HG03571 (cell line): ENCODE results near the gene TMC1.

Experiments used
- ATAC-seq: cut with Tn5 transposase; IDR thresholded peaks from one replicate; pipeline ENCODE4 v1.9.1; 2021; ENCODE audit not compliant: unreplicated experiment

The TMC1 gene

GRCh38 chr9:72665421-72665820 lies 144.0 kb downstream of the TMC1 start:
- ATAC-seq: no peak

- no peak for ATAC-seq
These were observed 145.8 kb downstream of the TMC1 start for GRCh38 chr9:72667181-72667580.

GRCh38 chr9:72674961-72675360 lies 153.6 kb downstream of the TMC1 start:
- no peak for ATAC-seq

GRCh38 chr9:72675586-72675985 lies 154.2 kb downstream of the TMC1 start:
- ATAC-seq: no peak

GRCh38 chr9:72680593-72681282 lies 159.3 kb downstream of the TMC1 start:
- ATAC-seq: no peak

- no peak for ATAC-seq
These were observed 159.8 kb downstream of the TMC1 start for GRCh38 chr9:72681283-72681630.

- no peak for ATAC-seq
These were observed 163.2 kb downstream of the TMC1 start for GRCh38 chr9:72684615-72685014.

GRCh38 chr9:72685911-72686310 lies 164.5 kb downstream of the TMC1 start:
- no peak for ATAC-seq

- ATAC-seq: no peak
These were observed 165.9 kb downstream of the TMC1 start for GRCh38 chr9:72687331-72687730.

- no peak for ATAC-seq
These were observed 170.3 kb downstream of the TMC1 start for GRCh38 chr9:72691671-72692070.

GRCh38 chr9:72695365-72695764 lies 174.0 kb downstream of the TMC1 start:
- no peak for ATAC-seq

- ATAC-seq: no peak
These were observed 175.1 kb downstream of the TMC1 start for GRCh38 chr9:72696511-72696910.

GRCh38 chr9:72701510-72701909 lies 180.1 kb downstream of the TMC1 start:
- ATAC-seq: no peak

GRCh38 chr9:72703574-72703973 lies 182.2 kb downstream of the TMC1 start:
- ATAC-seq: no peak

- no peak for ATAC-seq
These were observed 183.4 kb downstream of the TMC1 start for GRCh38 chr9:72704688-72705375.

GRCh38 chr9:72718503-72718902 lies 197.1 kb downstream of the TMC1 start:
- ATAC-seq: no peak

- no peak for ATAC-seq
These were observed 199.7 kb downstream of the TMC1 start for GRCh38 chr9:72721067-72721466.

- no peak for ATAC-seq
These were observed 205.5 kb downstream of the TMC1 start for GRCh38 chr9:72726947-72727346.

- no peak for ATAC-seq
These were observed 206.8 kb downstream of the TMC1 start for GRCh38 chr9:72728031-72728770.

- ATAC-seq: no peak
These were observed 212.5 kb downstream of the TMC1 start for GRCh38 chr9:72733895-72734294.

GRCh38 chr9:72734631-72735030 lies 213.2 kb downstream of the TMC1 start:
- ATAC-seq: no peak

GRCh38 chr9:72743836-72744235 lies 222.4 kb downstream of the TMC1 start:
- no peak for ATAC-seq
